SK-N-SH (cell line): ENCODE data around the gene CDK15. TPM values are rescaled to one million over a fixed set of nuclear protein-coding genes. Genes with fewer than 3 reads are reported as not detected.

Experiments used
- CTCF ChIA-PET: fragments of 300-600, 350-600 bp; formaldehyde crosslinking; extraction: SDS; loops from one replicate; lab custom pipeline; 2021; lab: Yijun Ruan, JAX
- POLR2A ChIA-PET: fragments of 350-600 bp; sonication (Branson Sonifier 250); formaldehyde crosslinking; extraction: SDS; loops from one replicate; lab custom pipeline; 2020; ENCODE audit warnings: antibody characterized with exemption, inconsistent platforms; lab: Yijun Ruan, JAX
- DNase-seq: peaks from one replicate; pipeline ENCODE4 v3.0.0; 2012
- H2AFZ ChIP-seq: fragments of 200-600 bp; sonication (generic); 2 replicates; pipeline ENCODE4 v1.8.1; 2016; ENCODE audit warnings: antibody characterized with exemption, mild to moderate bottlenecking, low read depth
- H3F3A ChIP-seq: fragments of 200-600 bp; sonication (generic); replicated peaks from 2 replicates; pipeline ENCODE3; 2016; ENCODE audit warnings: antibody characterized with exemption, mild to moderate bottlenecking; ENCODE audit not compliant: insufficient read depth
- H3K27ac ChIP-seq, 2 experiments: fragments of 200-500 bp in 1 of 2; fragments of 200-600 bp in 1 of 2; sonication (Bioruptor generic) in 1 of 2; sonication (generic), shearing (Covaris generic) in 1 of 2; 2 replicates each; pipeline versions ENCODE4 v1.5.1 to v1.6.1; 2014 to 2016; ENCODE audit warnings: low read depth in 2 of 2, inconsistent platforms in 1 of 2, low read length in 1 of 2, mild to moderate bottlenecking in 1 of 2, mixed read lengths in 1 of 2
- H3K27me3 ChIP-seq: fragments of 200-600 bp; sonication (generic), shearing (Covaris generic); 2 replicates; pipeline ENCODE4 v1.6.1; 2016; ENCODE audit warnings: mixed run types; ENCODE audit not compliant: insufficient read depth
- H3K36me3 ChIP-seq, 2 experiments: fragments of 200-500 bp in 1 of 2; fragments of 200-600 bp in 1 of 2; sonication (Bioruptor generic) in 1 of 2; sonication (generic) in 1 of 2; replicated peaks in 1 of 2; 2 replicates each; pipeline versions ENCODE3 to v1.5.1; 2014 to 2016; ENCODE audit warnings: low read length in 1 of 2, mild to moderate bottlenecking in 1 of 2; ENCODE audit not compliant: insufficient read depth in 2 of 2, control insufficient read depth in 1 of 2
- H3K4me1 ChIP-seq, 2 experiments: fragments of 200-500 bp in 1 of 2; fragments of 200-600 bp in 1 of 2; sonication (Bioruptor generic) in 1 of 2; sonication (generic), shearing (Covaris generic) in 1 of 2; 2 replicates each; pipeline versions ENCODE4 v1.5.1 to v1.6.1; 2014 to 2016; ENCODE audit warnings: low read depth in 1 of 2, low read length in 1 of 2, mixed run types in 1 of 2; ENCODE audit not compliant: insufficient read depth in 2 of 2, control insufficient read depth in 1 of 2
- H3K4me2 ChIP-seq: fragments of 200-600 bp; sonication (generic), shearing (Covaris generic); 2 replicates; pipeline ENCODE4 v1.6.1; 2017; ENCODE audit warnings: mixed run types
- H3K4me3 ChIP-seq, 2 experiments: fragments of 200-500 bp in 1 of 2; fragments of 200-600 bp in 1 of 2; sonication (Bioruptor generic) in 1 of 2; sonication (generic), shearing (Covaris generic) in 1 of 2; 2 replicates each; pipeline versions ENCODE4 v1.5.1 to v1.8.1; 2014 to 2016; ENCODE audit warnings: low read depth in 2 of 2, inconsistent platforms in 1 of 2, low read length in 1 of 2, mild to moderate bottlenecking in 1 of 2, mixed read lengths in 1 of 2, moderate library complexity in 1 of 2
- H3K79me2 ChIP-seq: fragments of 200-600 bp; sonication (generic); 2 replicates; pipeline ENCODE4 v1.8.1; 2017; ENCODE audit warnings: mild to moderate bottlenecking; ENCODE audit not compliant: insufficient read depth
- H3K9ac ChIP-seq: fragments of 200-600 bp; sonication (generic); 2 replicates; pipeline ENCODE4 v1.6.1; 2017; ENCODE audit warnings: mixed run types
- H3K9me2 ChIP-seq: fragments of 200-600 bp; sonication (generic); 2 replicates; pipeline ENCODE4 v1.6.1; 2017; ENCODE audit warnings: mixed run types
- H3K9me3 ChIP-seq: fragments of 200-600 bp; sonication (generic); 2 replicates; pipeline ENCODE4 v1.6.1; 2017; ENCODE audit warnings: mixed run types, mild to moderate bottlenecking, moderate library complexity
- H4K20me1 ChIP-seq: fragments of 200-600 bp; sonication (generic); 2 replicates; pipeline ENCODE4 v1.6.1; 2017; ENCODE audit warnings: mild to moderate bottlenecking, mixed run types; ENCODE audit not compliant: insufficient read depth
- EP300 ChIP-seq, 2 experiments: IDR thresholded peaks; 2 replicates each; pipeline versions ENCODE4 v1.4.0 to v1.6.1; 2012; ENCODE audit warnings: borderline replicate concordance in 1 of 2, low read depth in 1 of 2, low read length in 1 of 2
- FOSL2 ChIP-seq: IDR thresholded peaks from 2 replicates; pipeline ENCODE4 v1.4.0; 2012; ENCODE audit warnings: low read depth, mild to moderate bottlenecking, moderate library complexity, borderline replicate concordance
- FOXM1 ChIP-seq: IDR thresholded peaks from 2 replicates; pipeline ENCODE4 v1.4.0; 2012; ENCODE audit warnings: low read depth, mild to moderate bottlenecking
- GATA2 ChIP-seq: sonication (generic); formaldehyde crosslinking; IDR thresholded peaks from 2 replicates; pipeline ENCODE4 v1.5.0; 2020; ENCODE audit warnings: mild to moderate bottlenecking, missing genetic modification reagents
- MAX ChIP-seq: IDR thresholded peaks from 2 replicates; pipeline ENCODE4 v1.4.0; 2012; ENCODE audit warnings: low read depth
- MEF2A ChIP-seq: IDR thresholded peaks from 2 replicates; pipeline ENCODE4 v1.4.0; 2012; ENCODE audit warnings: low read depth, borderline replicate concordance
- MXI1 ChIP-seq: IDR thresholded peaks from 2 replicates; pipeline ENCODE4 v1.6.1; 2012; ENCODE audit warnings: mild to moderate bottlenecking, low read depth, low read length, improper control_type of control experiment
- NRF1 ChIP-seq: IDR thresholded peaks from 2 replicates; pipeline ENCODE4 v1.6.1; 2012; ENCODE audit warnings: low read depth, mild to moderate bottlenecking, low read length
- POLR2AphosphoS5 ChIP-seq: IDR thresholded peaks from 2 replicates; pipeline ENCODE4 v1.6.1; 2012; ENCODE audit warnings: low read depth, low read length
- USF1 ChIP-seq: IDR thresholded peaks from 2 replicates; pipeline ENCODE4 v1.4.0; 2012; ENCODE audit warnings: low read depth, borderline replicate concordance
- ZBTB33 ChIP-seq: IDR thresholded peaks from 2 replicates; pipeline ENCODE4 v1.4.0; 2012; ENCODE audit warnings: low read depth, borderline replicate concordance
- polyA plus RNA-seq, 3 experiments: library from polyadenylated mRNA; depleted of rRNA; stranded (reverse); fragments of >200 nt; gene quantifications; 2 replicates each; pipeline ENCODE4 v1.2.3, GENCODE V29; 2012

CDK15 gene
- polyA plus RNA-seq, 1 of the 3 experiments (the other 2 are of a cell fraction) = 1.8 TPM

- no peak for TF ChIP-seq ZBTB33
Measured at GRCh38 chr2:201775326-201775725, 31.0 kb upstream of the CDK15 start (continued).

- Histone ChIP-seq H3K9ac (no peak overlapping the region), H3F3A (peaks cover 4% of the 10 kb centered on the region), H3K36me3 (peaks cover 0 to 4% of the 10 kb centered on the region in 2 experiments), H3K27me3 (no peaks in the 10 kb centered on the region), H3K79me2 (peaks cover 85% of the 10 kb centered on the region), H4K20me1 (peaks cover 23% of the 10 kb centered on the region; the same call in 1 of the 2 replicates), H3K4me1 (peaks cover 15 to 37% of the 10 kb centered on the region in 2 experiments), H3K9me2 (no peaks in the 10 kb centered on the region), H3K4me3 (no peak overlapping the region), H3K9me3 (no peaks in the 10 kb centered on the region), H3K27ac (peak overlapping the region in 1 of 2 experiments; percentile 11; a peak in 1 of 4 replicates), H3K4me2 (peak overlapping the region; percentile 30; the same call in 1 of the 2 replicates), H2AFZ (no peak overlapping the region)
- no peak for DNase-seq
- ChIA-PET POLR2A (no interaction called here), CTCF (interaction anchor here (1.1 to 2.2 kb wide), 4 partner anchors 9 to 545 kb away, joined by 3 to 7 read pairs (median 3); no protein-coding TSS in a partner anchor)
- no peak for TF ChIP-seq MEF2A
Measured at GRCh38 chr2:201777043-201777442, 29.3 kb upstream of the CDK15 start.

- no peaks in the 10 kb centered on the region for H3K36me3 ChIP-seq
- ChIA-PET CTCF (interaction anchor here (1.1 to 2.2 kb wide), 3 partner anchors 10 to 17 kb away, joined by 3 to 7 read pairs (median 3); no protein-coding TSS in a partner anchor), POLR2A (interaction anchor here (0.8 kb wide), 1 partner anchor 12 kb away, joined by 3 read pairs; no protein-coding TSS in a partner anchor)
- peaks cover 15 to 37% of the 10 kb centered on the region in 2 experiments for H3K4me1 ChIP-seq
- H3K9me2 ChIP-seq = no peaks in the 10 kb centered on the region
- peaks cover 77% of the 10 kb centered on the region for H3K79me2 ChIP-seq
- no peak for DNase-seq
- no peak for TF ChIP-seq MAX
- TF ChIP-seq NRF1 = no peak
- TF ChIP-seq GATA2 (CRISPR knock-in tag) = no peak
- TF ChIP-seq FOXM1 = no peak
- no peak for TF ChIP-seq USF1
- TF ChIP-seq EP300 (IDR thresholded peaks at IDR 0.05; ENCODE audit: borderline replicate concordance in 1 of 2, low read depth in 1 of 2, low read length in 1 of 2) = no peak
- TF ChIP-seq POLR2AphosphoS5 = no peak
- TF ChIP-seq FOSL2 = 0 out of 2 replicates have a peak, but pooled peaks have one; percentile 12
- no peak for TF ChIP-seq MXI1
- H3K27me3 ChIP-seq = no peaks in the 10 kb centered on the region
- H3K9me3 ChIP-seq = no peaks in the 10 kb centered on the region
- H3K27ac ChIP-seq = no peak overlapping the region
- H3K4me3 ChIP-seq = peak overlapping the region in 1 of 2 experiments; percentile 12; a peak in 1 of 4 replicates
- H2AFZ ChIP-seq = no peak overlapping the region
- peak overlapping the region; percentile 95 for H3K4me2 ChIP-seq
- H4K20me1 ChIP-seq = peaks cover 23% of the 10 kb centered on the region; the same call in 1 of the 2 replicates
- H3K9ac ChIP-seq = no peak overlapping the region
- H3F3A ChIP-seq = peaks cover 4% of the 10 kb centered on the region
Measured at GRCh38 chr2:201777869-201778268, 28.5 kb upstream of the CDK15 start.
